HG02852 (cell line): Measurements from ENCODE around the gene RAC3.

Source experiments
- ATAC-seq: cut with Tn5 transposase; IDR thresholded peaks from one replicate; pipeline ENCODE4 v1.9.1; 2021; ENCODE audit warnings: mild to moderate bottlenecking, moderate library complexity; ENCODE audit not compliant: unreplicated experiment

RAC3 gene

GRCh38 chr17:82053556-82054263 is 22.2 kb downstream of the RAC3 start:
- ATAC-seq = no peak

- ATAC-seq = no peak
Measured at GRCh38 chr17:82054351-82055022, 23.0 kb downstream of the RAC3 start.

DNA sequence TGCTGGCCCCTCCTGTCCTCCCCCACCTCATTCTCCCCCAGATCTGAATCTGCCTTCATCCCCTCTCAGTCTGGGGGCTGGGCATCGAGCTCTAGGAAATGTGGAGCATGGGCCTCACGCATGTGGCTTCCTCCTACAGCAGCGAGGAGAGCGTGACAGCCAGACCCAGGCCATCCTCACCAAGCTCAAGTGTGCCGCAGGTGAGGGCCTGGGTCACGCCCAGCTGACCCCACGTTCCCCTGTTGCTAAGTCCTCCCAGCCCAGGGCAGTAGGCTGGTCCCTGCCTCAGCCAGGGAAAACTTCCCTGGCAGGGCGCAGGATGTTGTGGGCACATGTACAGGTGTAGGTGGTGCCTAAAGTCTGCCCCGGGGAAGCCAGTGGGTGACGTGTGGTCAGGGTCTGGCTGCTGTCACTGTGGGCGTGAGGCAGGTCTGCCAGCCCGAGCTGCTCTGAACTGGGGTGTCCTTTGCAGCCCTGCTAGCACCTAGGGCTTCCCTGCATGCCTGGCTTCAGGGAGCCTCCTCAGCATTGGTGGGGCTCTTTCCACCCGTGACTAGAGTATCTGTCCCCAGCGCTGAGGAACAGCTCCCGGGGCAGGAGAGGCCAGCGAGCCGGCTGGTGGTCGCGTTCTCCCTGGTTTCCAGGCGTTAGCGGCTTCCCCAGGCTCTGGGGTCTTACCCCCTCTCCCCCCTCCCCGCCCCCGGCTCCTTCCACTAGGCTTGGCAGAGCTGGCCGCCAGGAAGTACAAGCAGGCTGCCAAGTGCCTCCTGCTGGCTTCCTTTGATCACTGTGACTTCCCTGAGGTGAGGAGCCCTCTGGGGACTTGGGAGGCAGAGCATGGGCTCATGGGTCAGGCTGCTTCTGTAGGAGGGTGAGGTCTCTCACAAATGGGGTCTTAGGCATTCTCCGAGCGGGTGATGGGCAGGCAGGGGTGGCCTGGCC is 23.8 kb downstream of the RAC3 start:
- no peak for ATAC-seq

GRCh38 chr17:82055965-82056728 is 24.7 kb downstream of the RAC3 start:
- ATAC-seq = no peak

GRCh38 chr17:82056729-82057621 is 25.5 kb downstream of the RAC3 start:
- ATAC-seq = no peak

DNA sequence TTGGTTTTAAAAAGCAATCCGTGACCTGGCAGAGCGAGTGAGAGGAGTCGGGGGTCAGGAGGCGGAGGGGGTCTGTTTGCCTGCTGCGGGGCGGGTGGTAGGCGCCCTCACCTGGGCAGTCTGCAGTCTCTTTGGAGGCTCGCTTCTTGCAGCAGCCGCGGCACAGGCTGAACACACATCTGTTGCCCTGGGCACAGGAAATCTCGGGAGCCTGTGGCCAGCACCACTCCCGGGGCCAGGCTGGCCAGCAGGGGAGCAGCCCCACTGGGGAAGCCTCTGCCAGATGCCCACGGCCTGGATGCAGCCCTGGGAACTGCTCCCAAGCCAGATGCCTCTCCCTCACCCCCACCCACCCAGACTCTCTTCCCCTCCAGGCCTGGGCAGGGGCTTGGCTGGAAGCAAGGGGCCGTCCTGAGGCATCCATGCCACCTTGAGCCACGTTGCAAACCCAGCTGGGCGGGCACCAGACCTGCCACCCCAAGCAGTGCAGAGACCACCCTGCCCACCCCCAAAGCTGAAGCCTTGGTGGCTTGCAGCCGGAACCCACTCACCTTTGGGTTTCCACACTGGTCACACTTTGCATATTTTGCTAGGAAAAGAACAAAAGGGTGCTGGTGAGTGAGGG is 26.9 kb downstream of the RAC3 start:
- no peak for ATAC-seq

DNA sequence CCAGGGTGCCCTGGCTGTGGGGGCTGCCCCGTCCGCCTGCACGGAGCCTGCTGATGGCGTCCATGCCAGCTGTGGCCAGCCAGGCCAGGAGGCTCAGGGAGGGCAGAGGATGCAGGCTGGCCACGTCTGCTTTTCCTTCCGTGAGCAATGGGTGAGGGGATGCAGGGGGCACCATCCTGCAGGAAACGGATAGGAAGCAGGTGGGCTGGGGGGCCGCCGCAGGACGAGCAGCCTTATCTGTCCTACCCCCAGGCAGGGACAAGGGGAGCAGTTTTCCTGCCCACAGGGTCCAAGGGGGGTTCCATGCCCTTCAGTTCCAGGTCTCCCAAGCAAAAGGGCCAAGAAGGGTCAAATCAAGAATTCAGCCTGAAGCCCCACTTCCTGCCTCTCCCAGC is 27.4 kb downstream of the RAC3 start:
- ATAC-seq = no peak

DNA sequence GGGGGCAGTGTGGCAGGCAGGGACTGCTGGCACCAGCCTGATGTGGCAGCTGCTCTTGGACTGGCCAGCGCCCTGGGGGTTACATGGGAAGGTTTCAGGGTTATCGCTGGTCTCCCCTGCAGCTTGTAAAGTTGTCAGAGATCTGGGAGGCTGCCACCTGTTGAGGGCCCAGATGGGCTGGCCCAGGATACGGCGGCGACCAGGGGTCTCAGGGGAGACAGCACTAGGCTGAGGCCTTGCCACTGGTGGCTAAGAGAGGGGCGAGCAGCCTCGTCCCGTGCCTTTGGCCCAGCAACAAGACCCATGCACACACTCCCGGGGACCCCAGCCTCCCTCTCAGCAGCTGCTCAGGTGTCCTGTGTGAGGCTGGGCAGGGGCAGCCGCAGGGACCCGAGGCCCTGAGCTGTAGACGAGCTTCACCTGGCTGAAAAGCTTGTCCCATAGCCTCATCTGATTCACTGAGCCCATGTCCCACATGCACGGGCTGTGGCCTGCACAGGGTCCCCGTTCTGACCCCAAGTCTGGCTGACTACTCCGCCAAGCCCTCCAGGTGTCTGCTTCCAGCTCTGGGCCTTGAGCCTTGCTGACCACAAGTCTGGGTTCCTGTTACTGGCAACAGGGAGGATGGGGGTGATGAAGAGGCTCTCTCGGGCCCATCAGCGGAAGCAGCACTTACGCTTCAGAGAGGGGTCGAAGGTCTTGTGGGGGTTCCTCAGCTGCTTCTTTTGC is 28.0 kb downstream of the RAC3 start:
- ATAC-seq = no peak

DNA sequence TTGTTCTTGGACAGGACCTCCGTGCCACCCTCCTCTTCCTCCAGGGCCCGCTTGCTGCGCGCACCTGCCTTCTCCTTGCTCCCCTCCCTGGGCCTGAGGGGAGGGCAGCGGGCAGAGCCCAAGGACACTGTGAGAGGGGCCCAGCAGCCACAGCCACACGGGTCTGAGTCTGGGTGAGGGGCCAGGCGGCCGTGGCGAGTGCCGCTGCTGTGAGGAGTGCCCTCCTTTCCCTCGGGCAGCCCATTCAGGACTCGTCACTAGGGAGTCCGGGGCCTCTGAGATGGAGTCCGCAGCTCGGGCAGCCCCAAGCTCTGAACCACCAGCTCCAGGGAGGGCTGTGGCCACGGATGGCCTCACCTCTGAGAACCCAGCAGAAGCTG is 28.5 kb downstream of the RAC3 start:
- no peak for ATAC-seq

- ATAC-seq = no peak
Measured at GRCh38 chr17:82060614-82061013, 29.1 kb downstream of the RAC3 start.

DNA sequence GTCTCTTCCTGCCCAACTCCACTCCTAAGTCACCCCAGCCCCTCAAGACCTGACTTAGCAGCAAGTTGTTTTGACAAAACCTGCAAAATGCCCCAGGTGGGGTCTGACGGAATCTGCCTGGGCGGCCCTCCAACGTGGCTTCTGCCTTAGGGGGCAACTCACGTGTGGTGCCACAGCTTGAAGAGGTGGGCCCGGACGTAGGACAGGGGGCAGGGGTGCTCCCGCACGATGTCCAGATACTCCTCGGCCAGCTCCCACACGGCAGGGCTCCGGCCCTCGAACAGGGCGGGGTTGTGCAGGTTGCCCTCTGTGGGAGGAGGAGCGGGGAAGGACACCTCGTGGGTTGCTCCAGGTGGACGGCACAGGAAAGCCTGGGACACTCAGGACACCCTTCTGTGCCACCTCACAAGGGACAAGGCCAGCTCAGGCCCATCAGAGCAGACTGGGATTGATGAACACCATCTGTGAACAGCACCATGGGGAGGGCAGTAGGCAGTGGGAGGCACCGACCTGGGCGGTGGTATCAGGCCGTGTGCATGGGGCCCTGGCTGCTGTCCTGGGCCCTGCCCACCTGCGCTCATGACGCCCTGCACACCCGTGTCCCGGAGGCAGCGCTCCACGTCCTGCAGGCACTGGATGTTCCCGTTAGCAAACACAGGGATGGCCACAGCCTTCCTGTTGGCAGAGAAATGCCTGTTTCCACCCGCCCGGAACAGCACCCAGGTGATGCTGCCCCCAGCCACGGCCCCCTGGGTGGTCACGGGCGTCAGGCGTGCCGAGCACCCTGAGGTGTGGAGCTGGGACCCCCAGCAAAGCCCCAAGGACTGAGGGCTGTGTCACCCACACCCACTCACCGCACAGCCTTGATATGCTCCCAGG is 29.8 kb downstream of the RAC3 start:
- ATAC-seq = no peak

DNA sequence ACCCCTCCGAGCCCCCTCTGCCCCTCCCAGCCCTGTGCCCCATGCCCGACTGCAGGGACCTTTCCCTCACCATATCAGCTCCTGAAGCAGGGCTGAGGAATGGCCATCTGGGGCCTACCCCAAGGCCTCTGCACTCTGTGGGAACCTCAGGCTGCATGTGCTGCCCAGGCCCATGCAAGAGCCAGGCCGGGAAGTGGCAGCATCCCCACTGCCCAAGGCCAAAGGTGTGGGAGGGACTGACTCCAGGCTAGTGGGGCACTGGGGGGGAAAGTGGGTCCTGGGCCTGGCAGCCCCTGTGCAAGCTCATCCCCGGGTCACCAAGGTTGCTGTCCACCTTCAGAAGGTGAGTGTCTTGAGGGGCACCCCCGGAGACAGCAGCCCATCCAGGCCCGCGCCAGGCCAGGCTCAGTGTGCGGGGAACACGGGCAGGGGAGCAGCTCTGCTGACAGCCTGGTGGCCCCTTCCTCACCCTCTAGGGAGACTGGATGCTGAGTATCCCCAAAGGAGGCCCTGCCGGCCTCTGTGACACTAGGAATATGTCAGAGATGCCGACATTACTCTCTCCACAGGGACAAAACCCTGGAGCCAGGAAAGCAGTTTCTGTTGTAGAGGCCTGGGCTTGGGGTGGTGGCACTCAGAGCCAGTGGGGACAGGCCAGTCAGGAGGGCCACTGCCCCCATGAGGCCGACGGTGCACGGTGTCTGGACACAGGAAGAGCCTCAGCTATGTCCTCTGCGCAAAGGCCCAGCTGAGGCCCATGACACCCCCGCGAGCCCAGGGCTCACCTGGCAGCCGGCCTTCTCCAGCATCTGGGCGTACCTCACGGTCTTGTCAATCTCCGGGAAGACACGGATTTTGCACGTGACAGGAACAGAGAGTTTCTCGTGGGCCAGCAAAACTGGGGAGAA is 30.9 kb downstream of the RAC3 start:
- no peak for ATAC-seq

GRCh38 chr17:82062984-82063368 is 31.5 kb downstream of the RAC3 start:
- no peak for ATAC-seq

DNA sequence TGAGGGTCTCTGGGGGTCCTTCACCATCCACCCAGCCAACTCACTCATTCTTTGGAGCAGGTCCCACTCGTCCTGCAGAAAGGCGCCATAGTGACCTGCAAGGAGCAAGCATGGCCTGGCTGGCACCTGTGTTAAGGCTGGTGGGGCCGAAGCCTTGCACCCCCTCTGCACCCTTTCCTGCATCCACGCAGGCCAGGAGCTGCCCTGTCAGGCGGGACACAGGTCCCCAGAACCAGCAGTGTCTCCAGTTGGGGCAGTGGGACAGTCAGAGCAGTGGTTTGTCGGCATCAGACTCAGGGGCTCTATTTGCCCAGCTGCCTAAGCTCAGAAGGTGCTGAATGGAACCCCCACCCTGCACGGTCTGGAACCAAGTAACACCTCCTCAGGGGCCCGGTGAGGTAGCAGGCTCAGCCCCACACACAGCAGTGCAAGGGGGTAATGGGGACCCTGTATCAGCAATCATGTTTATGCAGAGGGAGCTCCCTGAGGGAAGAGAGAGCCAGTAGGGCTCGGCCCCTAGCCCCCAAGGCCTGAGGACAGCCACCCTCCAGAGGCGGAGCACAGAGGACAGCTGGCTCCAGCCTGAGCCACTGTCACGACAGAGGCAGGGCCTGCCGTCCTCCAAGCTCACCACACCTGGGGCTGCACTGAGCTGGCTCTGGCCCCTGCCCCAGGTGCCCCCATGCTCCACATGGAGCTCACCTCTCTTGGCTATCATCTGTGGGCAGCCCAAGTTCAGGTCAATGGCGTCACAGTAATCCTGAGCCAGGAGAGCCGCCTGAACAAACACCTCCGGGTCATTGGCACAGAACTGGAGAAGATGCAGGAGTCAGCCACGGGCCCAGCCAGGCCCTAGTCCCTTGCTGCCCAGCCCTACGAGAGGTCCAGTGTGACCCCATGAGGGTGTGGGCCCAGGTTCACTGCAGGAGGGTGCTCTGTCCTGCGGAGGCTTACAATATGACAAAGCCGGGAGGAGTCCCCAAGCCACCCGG is 32.2 kb downstream of the RAC3 start:
- no peak for ATAC-seq

DNA sequence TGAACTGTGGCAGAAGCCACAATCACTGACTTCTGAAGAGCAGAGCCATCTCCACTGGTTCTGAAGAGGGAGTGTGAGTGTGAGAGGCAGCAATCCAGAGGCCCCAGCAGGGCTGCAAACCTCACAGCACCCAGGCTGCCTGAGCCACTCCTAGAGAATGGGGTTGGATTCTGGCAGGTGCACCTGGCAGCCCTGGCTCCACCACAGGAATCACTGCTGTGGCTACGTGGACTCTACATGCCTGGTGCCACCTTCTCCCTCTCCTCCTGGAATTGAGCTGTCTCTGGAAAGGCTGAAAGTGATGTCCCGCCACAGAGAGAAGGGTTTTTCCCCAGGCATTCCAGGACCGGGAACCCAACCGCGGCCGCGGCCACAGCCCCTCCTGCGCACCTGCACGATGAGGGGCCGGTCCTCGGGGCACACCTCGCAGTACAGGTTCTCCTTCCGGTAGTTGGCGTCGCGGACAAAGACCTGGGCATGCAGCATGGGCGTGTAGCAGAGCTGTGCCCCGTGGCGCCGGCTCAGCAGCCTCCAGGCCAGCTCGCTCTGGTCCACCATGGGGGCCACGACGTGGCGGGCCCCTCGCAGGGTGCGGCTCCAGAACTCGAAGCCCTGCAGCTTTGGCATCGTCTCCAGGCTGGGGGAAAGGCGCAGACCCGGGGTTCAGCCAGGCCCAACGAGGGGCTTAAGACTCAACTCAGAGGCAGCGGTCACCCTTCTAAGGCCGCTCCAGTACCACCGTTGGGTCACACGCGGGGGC is 33.1 kb downstream of the RAC3 start:
- ATAC-seq = no peak
